HG02938 (cell line): Measurements from ENCODE around the gene IRAK3.

Experiments used
- ATAC-seq: cut with Tn5 transposase; IDR thresholded peaks from one replicate; pipeline ENCODE4 v1.9.1; 2021; ENCODE audit warnings: mild to moderate bottlenecking, moderate library complexity; ENCODE audit not compliant: unreplicated experiment

Gene IRAK3

GRCh38 chr12:66247741-66248140, 58.7 kb downstream of the IRAK3 start:
- no peak for ATAC-seq

GRCh38 chr12:66251049-66251448, 62.0 kb downstream of the IRAK3 start:
- ATAC-seq: no peak

- ATAC-seq: no peak
Observed at GRCh38 chr12:66252771-66253170, 63.8 kb downstream of the IRAK3 start.

GRCh38 chr12:66255737-66256136, 66.7 kb downstream of the IRAK3 start:
- no peak for ATAC-seq

GRCh38 chr12:66258011-66258410, 69.0 kb downstream of the IRAK3 start:
- ATAC-seq: no peak

- ATAC-seq: no peak
Observed at GRCh38 chr12:66262737-66263136, 73.7 kb downstream of the IRAK3 start.

- no peak for ATAC-seq
Observed at GRCh38 chr12:66268562-66268961, 79.5 kb downstream of the IRAK3 start.

- no peak for ATAC-seq
Observed at GRCh38 chr12:66269142-66269541, 80.1 kb downstream of the IRAK3 start.

GRCh38 chr12:66269757-66270383, 80.9 kb downstream of the IRAK3 start:
- ATAC-seq: peak; percentile 77

GRCh38 chr12:66270613-66271012, 81.6 kb downstream of the IRAK3 start:
- no peak for ATAC-seq

GRCh38 chr12:66272650-66273049, 83.6 kb downstream of the IRAK3 start:
- ATAC-seq: no peak

GRCh38 chr12:66273147-66273546, 84.1 kb downstream of the IRAK3 start:
- no peak for ATAC-seq

- no peak for ATAC-seq
Observed at GRCh38 chr12:66275040-66275439, 86.0 kb downstream of the IRAK3 start.

- ATAC-seq: no peak
Observed at GRCh38 chr12:66279123-66279712, 90.2 kb downstream of the IRAK3 start.

- ATAC-seq: no peak
Observed at GRCh38 chr12:66280561-66280960, 91.5 kb downstream of the IRAK3 start.

- ATAC-seq: no peak
Observed at GRCh38 chr12:66282244-66282643, 93.2 kb downstream of the IRAK3 start.

GRCh38 chr12:66287275-66287674, 98.3 kb downstream of the IRAK3 start:
- ATAC-seq: no peak

- no peak for ATAC-seq
Observed at GRCh38 chr12:66288121-66288520, 99.1 kb downstream of the IRAK3 start.

- ATAC-seq: no peak
Observed at GRCh38 chr12:66289485-66289884, 100.5 kb downstream of the IRAK3 start.

- no peak for ATAC-seq
Observed at GRCh38 chr12:66290716-66291200, 101.7 kb downstream of the IRAK3 start.

GRCh38 chr12:66296176-66296683, 107.2 kb downstream of the IRAK3 start:
- ATAC-seq: no peak

GRCh38 chr12:66297080-66297479, 108.1 kb downstream of the IRAK3 start:
- ATAC-seq: no peak

GRCh38 chr12:66297923-66298322, 108.9 kb downstream of the IRAK3 start:
- ATAC-seq: no peak
